Measurements from ENCODE around the gene C19orf81.

GRCh38 chr19:50669302-50670101, 20.3 kb downstream of the C19orf81 start:
- TF ChIP-seq, protein P1, sequence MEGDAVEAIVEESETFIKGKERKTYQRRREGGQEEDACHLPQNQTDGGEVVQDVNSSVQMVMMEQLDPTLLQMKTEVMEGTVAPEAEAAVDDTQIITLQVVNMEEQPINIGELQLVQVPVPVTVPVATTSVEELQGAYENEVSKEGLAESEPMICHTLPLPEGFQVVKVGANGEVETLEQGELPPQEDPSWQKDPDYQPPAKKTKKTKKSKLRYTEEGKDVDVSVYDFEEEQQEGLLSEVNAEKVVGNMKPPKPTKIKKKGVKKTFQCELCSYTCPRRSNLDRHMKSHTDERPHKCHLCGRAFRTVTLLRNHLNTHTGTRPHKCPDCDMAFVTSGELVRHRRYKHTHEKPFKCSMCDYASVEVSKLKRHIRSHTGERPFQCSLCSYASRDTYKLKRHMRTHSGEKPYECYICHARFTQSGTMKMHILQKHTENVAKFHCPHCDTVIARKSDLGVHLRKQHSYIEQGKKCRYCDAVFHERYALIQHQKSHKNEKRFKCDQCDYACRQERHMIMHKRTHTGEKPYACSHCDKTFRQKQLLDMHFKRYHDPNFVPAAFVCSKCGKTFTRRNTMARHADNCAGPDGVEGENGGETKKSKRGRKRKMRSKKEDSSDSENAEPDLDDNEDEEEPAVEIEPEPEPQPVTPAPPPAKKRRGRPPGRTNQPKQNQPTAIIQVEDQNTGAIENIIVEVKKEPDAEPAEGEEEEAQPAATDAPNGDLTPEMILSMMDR (IDR thresholded peaks at IDR 0.05; ENCODE audit: control extremely low read depth in 1 of 3, insufficient read depth in 1 of 3, low read depth in 1 of 3, low read length in 3 of 3): peak; percentile 58 to 83 (median 68)
- TF ChIP-seq EGR1 (IDR thresholded peaks at IDR 0.05; ENCODE audit: borderline replicate concordance, low read depth, low read length): no peak
